Pulmonary artery endothelial cell (primary cell): ENCODE measurements around the gene ZBTB7C. TPM values are rescaled to one million over a fixed set of nuclear protein-coding genes. Genes with fewer than 3 reads are reported as not detected.

Experiments
- DNase-seq: peaks from one replicate; pipeline ENCODE4 v3.0.0-alpha.2; 2011; ENCODE audit warnings: low read depth, low spot score
- total RNA-seq: library from RNA; depleted of rRNA; stranded (reverse); fragments of >200 nt; gene quantifications from 2 replicates; pipeline ENCODE4 v1.2.3, GENCODE V29; 2014

The ZBTB7C gene
- total RNA-seq, 1 donor from 2014 or later = not detected

GRCh38 chr18:48326901-48327675 is 82.1 kb downstream of the ZBTB7C start:
- DNase-seq = no peak

DNA sequence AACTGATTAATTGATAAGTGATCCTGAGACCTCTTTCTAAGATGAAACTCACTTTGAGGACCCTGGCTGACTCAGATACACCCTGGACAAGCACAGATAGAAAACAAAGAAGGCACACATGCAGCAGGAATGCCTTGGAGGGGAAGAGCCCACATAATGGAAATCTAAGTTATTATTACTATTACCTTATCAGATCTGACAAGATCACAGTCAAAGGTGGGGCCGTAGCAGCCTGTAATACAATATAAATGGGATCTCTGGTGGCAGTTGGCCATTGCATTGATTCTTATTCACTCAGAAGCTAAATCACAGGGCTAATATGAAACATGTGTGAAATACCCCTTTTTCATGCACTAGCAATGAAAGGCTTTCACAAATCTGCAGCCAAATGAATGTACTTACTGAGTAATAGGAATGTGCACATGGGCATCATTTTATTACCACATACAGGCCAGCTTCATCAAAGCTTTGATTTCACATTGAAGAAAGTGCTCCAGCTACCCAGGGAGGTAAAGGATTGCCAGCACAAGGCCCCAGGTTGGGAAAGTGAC is 84.0 kb downstream of the ZBTB7C start:
- DNase-seq = no peak

- DNase-seq = no peak
Measured at GRCh38 chr18:48324651-48325050, 84.5 kb downstream of the ZBTB7C start.

DNA sequence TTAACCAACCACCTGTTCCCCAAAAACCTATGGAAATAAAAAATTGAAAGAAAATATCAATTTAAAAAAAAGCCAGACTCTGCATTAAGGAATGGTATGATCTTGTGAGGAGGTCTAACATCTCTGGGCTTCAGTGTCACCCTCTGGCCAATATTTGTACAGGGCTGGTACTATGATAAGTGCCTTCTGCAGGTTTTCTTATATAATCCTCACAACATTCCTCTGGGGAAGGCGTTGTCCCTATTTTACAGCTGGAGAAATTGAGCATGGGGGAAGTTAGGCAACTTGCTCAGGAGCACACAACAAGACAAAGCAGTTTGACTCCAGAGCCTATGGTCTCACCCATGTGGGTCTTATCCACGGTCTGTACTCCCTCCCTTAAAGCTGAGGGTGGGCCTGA is 86.0 kb downstream of the ZBTB7C start:
- DNase-seq = no peak

DNA sequence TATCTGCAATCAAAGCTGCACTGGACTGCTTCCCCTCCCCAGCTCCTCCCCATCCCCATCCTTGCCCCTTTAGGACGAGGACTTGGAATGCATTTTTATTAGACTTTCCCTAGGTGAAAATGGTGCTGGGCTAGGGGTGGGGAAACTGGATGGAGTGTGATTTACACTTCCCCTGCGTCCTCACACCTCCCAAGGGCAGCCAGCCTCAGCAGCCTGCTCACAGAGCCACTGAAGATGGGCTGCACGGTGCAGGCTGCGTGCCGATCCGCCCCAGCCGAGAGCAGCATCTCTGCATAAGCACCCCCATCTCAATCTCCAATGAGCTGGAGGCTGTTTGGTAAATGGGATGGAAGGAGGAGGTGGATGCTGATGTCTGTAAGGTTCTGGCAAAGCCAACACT is 87.6 kb downstream of the ZBTB7C start:
- DNase-seq = no peak

- DNase-seq = no peak
Measured at GRCh38 chr18:48321121-48321520, 88.1 kb downstream of the ZBTB7C start.

DNA sequence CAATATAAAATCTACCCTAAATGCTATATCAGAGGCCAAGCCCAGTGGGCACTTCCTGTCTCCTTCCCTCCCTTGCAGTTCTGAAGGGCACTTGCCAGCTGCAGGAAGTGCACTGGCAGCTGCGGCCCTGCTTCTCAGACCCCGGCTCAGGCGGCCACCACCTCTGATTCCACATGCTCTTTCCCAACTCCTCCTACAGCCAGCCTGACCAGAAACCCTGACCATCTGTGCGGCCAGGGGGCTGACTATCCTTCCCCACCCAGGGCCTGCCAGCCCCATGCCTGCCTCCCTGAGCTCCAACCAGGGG is 88.6 kb downstream of the ZBTB7C start:
- DNase-seq = no peak

DNA sequence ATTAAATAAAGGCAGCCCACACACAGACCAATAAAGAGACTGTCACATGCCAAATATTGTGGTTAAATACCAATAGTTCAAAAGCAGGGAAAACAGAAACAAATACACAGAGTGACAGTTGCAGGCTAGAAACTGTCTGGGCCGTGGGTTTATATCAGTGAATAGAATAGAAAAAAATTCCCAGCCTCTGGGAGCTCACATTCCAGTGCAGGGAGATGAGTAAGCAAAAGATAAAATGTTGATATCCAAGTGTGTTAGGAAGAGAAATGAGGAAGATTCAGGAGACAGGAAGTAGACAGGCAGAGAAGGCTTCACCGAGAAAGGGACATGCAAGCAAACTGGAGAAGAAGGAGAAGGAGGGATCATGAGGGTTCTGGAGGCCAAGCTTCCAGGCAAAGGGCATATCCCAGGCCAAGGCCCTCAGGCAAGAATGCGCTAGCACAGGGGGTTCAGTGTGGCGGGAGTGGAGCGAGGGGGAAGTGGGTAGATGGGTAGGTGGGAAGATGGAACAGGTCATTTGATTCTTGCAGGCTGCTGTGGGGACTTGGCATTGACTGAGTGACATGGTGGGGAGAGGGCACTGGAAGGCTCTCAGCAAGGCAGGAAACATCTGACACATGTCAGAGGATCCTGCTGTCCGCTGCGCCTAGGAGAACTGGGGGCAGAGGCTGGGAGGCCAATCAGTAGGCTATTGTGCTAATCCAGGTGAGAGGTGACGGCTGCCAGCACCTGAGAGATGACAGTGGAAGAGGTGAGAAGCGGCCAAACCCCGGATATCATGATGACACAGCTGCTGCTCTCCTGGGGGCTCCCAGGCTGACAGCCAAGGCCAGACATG is 89.2 kb downstream of the ZBTB7C start:
- no peak for DNase-seq

- DNase-seq = no peak
Measured at GRCh38 chr18:48318436-48318835, 90.7 kb downstream of the ZBTB7C start.

- DNase-seq = no peak
Measured at GRCh38 chr18:48317781-48318381, 91.3 kb downstream of the ZBTB7C start.

DNA sequence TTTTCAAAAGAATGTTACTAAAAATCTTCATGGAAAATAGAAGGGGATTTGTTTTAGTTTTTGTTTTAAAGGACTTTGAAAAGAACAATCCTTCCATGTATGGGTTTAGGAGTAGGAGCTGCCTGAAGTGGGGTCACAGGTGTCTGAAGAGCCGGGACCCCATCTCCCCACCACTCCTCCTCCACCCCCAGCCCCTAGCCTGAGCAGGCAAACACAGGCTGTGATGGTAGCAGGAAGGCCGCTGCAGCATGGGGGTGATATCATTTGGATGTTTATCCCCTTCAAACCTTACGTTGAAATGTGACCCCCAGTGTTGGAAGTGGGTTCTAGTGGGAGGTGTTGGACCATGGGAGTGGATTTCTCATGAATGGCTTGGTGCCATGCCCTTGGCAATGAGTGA is 93.0 kb downstream of the ZBTB7C start:
- DNase-seq = no peak

- no peak for DNase-seq
Measured at GRCh38 chr18:48314690-48315089, 94.5 kb downstream of the ZBTB7C start.

DNA sequence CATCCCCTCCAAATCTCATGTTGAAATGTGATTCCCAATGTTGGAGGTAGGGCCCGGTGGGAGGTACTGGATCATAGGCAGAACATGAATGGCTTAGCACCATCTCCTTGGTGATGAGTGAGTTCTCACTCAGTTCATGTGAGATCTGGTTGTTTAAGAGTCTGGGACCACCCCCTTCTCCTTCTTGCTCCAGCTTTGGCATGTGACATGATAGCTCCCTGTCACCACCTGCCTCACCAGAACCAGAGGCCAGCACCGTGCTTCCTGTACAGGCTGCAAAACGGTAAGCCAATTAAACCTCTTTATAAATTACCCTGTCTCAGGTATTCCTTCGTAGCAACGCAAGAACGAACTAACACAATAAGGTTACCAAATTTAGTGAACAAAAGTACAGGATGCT is 95.4 kb downstream of the ZBTB7C start:
- DNase-seq = no peak

- no peak for DNase-seq
Measured at GRCh38 chr18:48312066-48312465, 97.1 kb downstream of the ZBTB7C start.

- DNase-seq = no peak
Measured at GRCh38 chr18:48310999-48311398, 98.2 kb downstream of the ZBTB7C start.

GRCh38 chr18:48310353-48310752 is 98.8 kb downstream of the ZBTB7C start:
- DNase-seq = no peak

GRCh38 chr18:48308755-48309575 is 100.2 kb downstream of the ZBTB7C start:
- no peak for DNase-seq

GRCh38 chr18:48308027-48308635 is 101.1 kb downstream of the ZBTB7C start:
- no peak for DNase-seq

DNA sequence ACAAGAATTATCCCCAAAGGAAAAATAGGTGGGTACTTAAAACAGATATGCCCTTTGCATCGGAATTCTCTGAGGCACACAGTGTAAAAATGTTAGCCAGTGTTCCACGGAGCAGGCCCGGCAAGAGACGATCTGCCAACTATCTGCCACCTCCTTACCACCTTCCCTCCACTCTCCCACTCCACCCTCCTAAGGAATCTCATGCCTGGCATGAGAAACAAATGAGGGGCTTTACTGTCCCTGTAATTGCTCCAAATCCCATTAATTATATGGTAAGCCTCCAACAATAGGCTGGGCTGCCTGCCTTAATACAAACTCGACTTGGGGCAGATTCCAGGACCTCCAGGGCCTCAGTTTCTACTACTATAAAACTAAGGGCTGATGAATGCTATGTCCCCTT is 102.3 kb downstream of the ZBTB7C start:
- DNase-seq = no peak

DNA sequence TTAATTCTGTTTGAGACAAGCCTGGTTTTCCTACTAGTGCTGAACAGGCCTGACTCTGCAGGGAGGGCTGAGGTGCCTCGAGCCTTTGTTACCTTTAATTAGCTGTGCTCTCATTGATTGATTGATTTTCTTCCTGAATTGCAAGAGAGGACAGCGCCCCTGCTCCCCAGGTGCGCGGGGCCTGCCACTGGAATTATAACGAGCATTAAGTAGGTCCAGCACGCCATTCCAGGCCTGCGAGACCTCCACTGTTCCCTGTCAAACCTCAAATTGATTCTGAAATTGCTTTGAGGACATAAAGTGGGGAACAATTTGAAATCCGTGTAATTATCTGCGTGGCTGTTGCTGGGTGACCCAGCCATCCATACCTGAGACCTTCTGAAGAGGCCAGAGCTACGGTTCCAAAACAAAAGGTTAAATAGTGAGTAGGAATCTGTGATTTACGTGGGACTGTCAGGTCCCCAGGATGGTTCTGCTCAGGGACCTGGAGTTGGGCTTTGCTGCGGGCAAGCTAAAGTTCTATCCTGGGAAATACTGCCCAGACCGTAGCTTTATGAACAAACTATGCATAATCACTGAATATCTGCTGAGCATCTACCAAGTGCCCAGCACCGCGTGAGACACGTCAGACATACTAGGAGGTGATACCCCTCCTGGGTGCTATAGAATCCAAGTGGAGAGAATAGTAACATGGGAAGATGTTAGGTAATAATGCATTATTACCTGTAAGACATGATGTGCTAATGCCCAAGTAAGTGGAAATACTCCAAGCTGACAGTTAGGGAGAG is 104.1 kb downstream of the ZBTB7C start:
- no peak for DNase-seq
